Fibroblast of lung (primary cell): ENCODE measurements around the gene DEPDC1. TPM values are rescaled to one million over a fixed set of nuclear protein-coding genes. Genes with fewer than 3 reads are reported as not detected.

Experiments
- DNase-seq, 2 donors: peaks; one replicate each; pipeline versions ENCODE4 v3.0.0 to v3.0.0-alpha.2; 2010; ENCODE audit warnings: low read depth in 2 of 2
- H2AFZ ChIP-seq: 2 replicates; pipeline ENCODE4 v1.5.1; 2012; ENCODE audit warnings: low read length, control low read depth, inconsistent platforms
- H3K27ac ChIP-seq: 2 replicates; pipeline ENCODE4 v1.5.1; 2011; ENCODE audit warnings: low read length, control low read depth; ENCODE audit not compliant: insufficient read depth
- H3K27me3 ChIP-seq: 2 replicates; pipeline ENCODE4 v1.5.1; 2011; ENCODE audit warnings: mild to moderate bottlenecking, low read length; ENCODE audit not compliant: control insufficient read depth, insufficient read depth
- H3K36me3 ChIP-seq: 2 replicates; pipeline ENCODE4 v1.5.1; 2011; ENCODE audit warnings: low read length; ENCODE audit not compliant: control insufficient read depth, insufficient read depth
- H3K4me1 ChIP-seq: 2 replicates; pipeline ENCODE4 v1.5.1; 2011; ENCODE audit warnings: low read length; ENCODE audit not compliant: control insufficient read depth, insufficient read depth; ENCODE audit errors: extremely low read depth
- H3K4me2 ChIP-seq: 2 replicates; pipeline ENCODE4 v1.5.1; 2011; ENCODE audit warnings: low read length, control low read depth; ENCODE audit not compliant: insufficient read depth; ENCODE audit errors: extremely low read depth
- H3K4me3 ChIP-seq, 4 experiments: fragments of 200-600 bp in 1 of 4; sonication (generic) in 1 of 4; replicated peaks in 1 of 4; 2 replicates each; pipeline ENCODE4 v1.5.1; 2011 to 2016; ENCODE audit warnings: low read length in 4 of 4, low read depth in 3 of 4, mild to moderate bottlenecking in 3 of 4, control low read depth in 2 of 4, inconsistent platforms in 1 of 4, mixed read lengths in 1 of 4; ENCODE audit not compliant: insufficient read depth in 1 of 4; ENCODE audit errors: control extremely low read depth in 1 of 4
- H3K79me2 ChIP-seq: 2 replicates; pipeline ENCODE4 v1.5.1; 2012; ENCODE audit warnings: mild to moderate bottlenecking, low read length, inconsistent platforms; ENCODE audit not compliant: control insufficient read depth, insufficient read depth
- H3K9ac ChIP-seq: 2 replicates; pipeline ENCODE4 v1.5.1; 2011; ENCODE audit warnings: mild to moderate bottlenecking, low read length, control low read depth; ENCODE audit not compliant: insufficient read depth
- H3K9me3 ChIP-seq: 2 replicates; pipeline ENCODE4 v1.5.1; 2012; ENCODE audit warnings: low read depth, low read length; ENCODE audit not compliant: control insufficient read depth, insufficient read depth
- H4K20me1 ChIP-seq: 2 replicates; pipeline ENCODE4 v1.5.1; 2011; ENCODE audit warnings: low read length; ENCODE audit not compliant: control insufficient read depth, insufficient read depth; ENCODE audit errors: extremely low read depth
- EZH2 ChIP-seq: IDR thresholded peaks from 2 replicates; pipeline ENCODE4 v1.5.1; 2012; ENCODE audit warnings: low read length, control low read depth, mild to moderate bottlenecking; ENCODE audit errors: missing control alignments
- polyA plus RNA-seq, 2 donors: library from polyadenylated mRNA; depleted of rRNA in 1 of 2; stranded (reverse) in 1 of 2; unstranded in 1 of 2; fragments of >200 nt; gene quantifications; 2 replicates each; pipeline ENCODE4 v1.2.1, GENCODE V29; 2011 to 2012; ENCODE audit warnings: missing spikeins in 1 of 2
- total RNA-seq: library from RNA; depleted of rRNA; stranded (reverse); fragments of >200 nt; gene quantifications from 2 replicates; pipeline ENCODE4 v1.2.1, GENCODE V29; 2014
- TF ChIP-seq, protein P1 (sequence below), 2 donors: IDR thresholded peaks in 1 of 2; conservative IDR thresholded peaks in 1 of 2; 1 replicate in 1 of 2; 2 replicates in 1 of 2; pipeline ENCODE4 v1.5.1; 2011 to 2012; ENCODE audit warnings: low read length in 2 of 2, control low read depth in 1 of 2, inconsistent platforms in 1 of 2, low read depth in 1 of 2, mild to moderate bottlenecking in 1 of 2

Gene DEPDC1
- total and polyA plus RNA-seq, 2 donors (not counting 1 experiment from before 2014, with no cell fraction given), result 8.0 to 8.8 TPM

- Histone ChIP-seq H3K27me3 (no peaks in the 10 kb centered on the region), H3K79me2 (no peaks in the 10 kb centered on the region), H3K4me3 (no peak overlapping the region), H3K36me3 (no peaks in the 10 kb centered on the region), H4K20me1 (no peaks in the 10 kb centered on the region), H3K4me1 (no peaks in the 10 kb centered on the region), H2AFZ (no peak overlapping the region), H3K9me3 (no peaks in the 10 kb centered on the region), H3K4me2 (no peak overlapping the region), H3K27ac (no peak overlapping the region), H3K9ac (no peak overlapping the region)
- TF ChIP-seq, protein P1, sequence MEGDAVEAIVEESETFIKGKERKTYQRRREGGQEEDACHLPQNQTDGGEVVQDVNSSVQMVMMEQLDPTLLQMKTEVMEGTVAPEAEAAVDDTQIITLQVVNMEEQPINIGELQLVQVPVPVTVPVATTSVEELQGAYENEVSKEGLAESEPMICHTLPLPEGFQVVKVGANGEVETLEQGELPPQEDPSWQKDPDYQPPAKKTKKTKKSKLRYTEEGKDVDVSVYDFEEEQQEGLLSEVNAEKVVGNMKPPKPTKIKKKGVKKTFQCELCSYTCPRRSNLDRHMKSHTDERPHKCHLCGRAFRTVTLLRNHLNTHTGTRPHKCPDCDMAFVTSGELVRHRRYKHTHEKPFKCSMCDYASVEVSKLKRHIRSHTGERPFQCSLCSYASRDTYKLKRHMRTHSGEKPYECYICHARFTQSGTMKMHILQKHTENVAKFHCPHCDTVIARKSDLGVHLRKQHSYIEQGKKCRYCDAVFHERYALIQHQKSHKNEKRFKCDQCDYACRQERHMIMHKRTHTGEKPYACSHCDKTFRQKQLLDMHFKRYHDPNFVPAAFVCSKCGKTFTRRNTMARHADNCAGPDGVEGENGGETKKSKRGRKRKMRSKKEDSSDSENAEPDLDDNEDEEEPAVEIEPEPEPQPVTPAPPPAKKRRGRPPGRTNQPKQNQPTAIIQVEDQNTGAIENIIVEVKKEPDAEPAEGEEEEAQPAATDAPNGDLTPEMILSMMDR (conservative IDR thresholded peaks at IDR 0.05 in 1 of 2, IDR thresholded peaks at IDR 0.05 in 1 of 2; ENCODE audit: low read depth in 1 of 2, low read length in 2 of 2), result peak in 1 of 2 donors; percentile 11
- TF ChIP-seq EZH2, result no peak
- DNase-seq, result no peak
Measured at GRCh38 chr1:68454534-68454933, 42.3 kb downstream of the DEPDC1 start.

GRCh38 chr1:68453060-68453670, 43.7 kb downstream of the DEPDC1 start:
- Histone ChIP-seq H3K4me2 (no peak overlapping the region), H3K4me1 (no peaks in the 10 kb centered on the region), H3K79me2 (no peaks in the 10 kb centered on the region), H3K27ac (no peak overlapping the region), H3K4me3 (no peak overlapping the region), H3K9me3 (no peaks in the 10 kb centered on the region), H2AFZ (no peak overlapping the region), H3K36me3 (no peaks in the 10 kb centered on the region), H3K9ac (no peak overlapping the region), H3K27me3 (peaks cover 3% of the 10 kb centered on the region), H4K20me1 (no peaks in the 10 kb centered on the region)
- TF ChIP-seq, protein P1 (conservative IDR thresholded peaks at IDR 0.05 in 1 of 2, IDR thresholded peaks at IDR 0.05 in 1 of 2; ENCODE audit: low read depth in 1 of 2, low read length in 2 of 2), result no peak
- no peak for TF ChIP-seq EZH2
- DNase-seq, result peak in 1 of 2 donors; percentile 35

- DNase-seq, result peak; percentile 25 to 43
- no peaks in the 10 kb centered on the region for H3K79me2 ChIP-seq
- no peak within 1 kb of the TSS for H3K27ac ChIP-seq
- H3K4me3 ChIP-seq, result no peak within 1 kb of the TSS
- no peak for TF ChIP-seq EZH2
- H2AFZ ChIP-seq, result no peak within 1 kb of the TSS
- H3K4me1 ChIP-seq, result no peaks in the 10 kb centered on the region
- no peak within 1 kb of the TSS for H3K4me2 ChIP-seq
- H4K20me1 ChIP-seq, result no peaks in the 10 kb centered on the region
- peaks cover 3% of the 10 kb centered on the region for H3K27me3 ChIP-seq
- no peak within 1 kb of the TSS for H3K9ac ChIP-seq
- H3K36me3 ChIP-seq, result no peaks in the 10 kb centered on the region
- H3K9me3 ChIP-seq, result no peaks in the 10 kb centered on the region
Measured at GRCh38 chr1:68449901-68450300, 47.0 kb downstream of the DEPDC1 start, which contains the start of gene RPE65. Gene RPE65, minus strand, starts transcription at chr1:68449954. Its CDS starts 49 bp downstream, at chr1:68449905.
